ENCODE results near the gene ETV5.

ETV5 gene

GRCh38 chr3:186117521-186118134 is 8.7 kb upstream of the ETV5 start:
- no peak for DNase-seq (ENCODE audit: low read depth)
- TF ChIP-seq, protein P1, sequence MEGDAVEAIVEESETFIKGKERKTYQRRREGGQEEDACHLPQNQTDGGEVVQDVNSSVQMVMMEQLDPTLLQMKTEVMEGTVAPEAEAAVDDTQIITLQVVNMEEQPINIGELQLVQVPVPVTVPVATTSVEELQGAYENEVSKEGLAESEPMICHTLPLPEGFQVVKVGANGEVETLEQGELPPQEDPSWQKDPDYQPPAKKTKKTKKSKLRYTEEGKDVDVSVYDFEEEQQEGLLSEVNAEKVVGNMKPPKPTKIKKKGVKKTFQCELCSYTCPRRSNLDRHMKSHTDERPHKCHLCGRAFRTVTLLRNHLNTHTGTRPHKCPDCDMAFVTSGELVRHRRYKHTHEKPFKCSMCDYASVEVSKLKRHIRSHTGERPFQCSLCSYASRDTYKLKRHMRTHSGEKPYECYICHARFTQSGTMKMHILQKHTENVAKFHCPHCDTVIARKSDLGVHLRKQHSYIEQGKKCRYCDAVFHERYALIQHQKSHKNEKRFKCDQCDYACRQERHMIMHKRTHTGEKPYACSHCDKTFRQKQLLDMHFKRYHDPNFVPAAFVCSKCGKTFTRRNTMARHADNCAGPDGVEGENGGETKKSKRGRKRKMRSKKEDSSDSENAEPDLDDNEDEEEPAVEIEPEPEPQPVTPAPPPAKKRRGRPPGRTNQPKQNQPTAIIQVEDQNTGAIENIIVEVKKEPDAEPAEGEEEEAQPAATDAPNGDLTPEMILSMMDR (IDR thresholded peaks at IDR 0.05; ENCODE audit: low read length, missing control alignments): no peak
- H3K4me3 ChIP-seq (replicated peaks; ENCODE audit: low read depth, low read length): no peak overlapping the region

- DNase-seq (ENCODE audit: low read depth): no peak
- H3K4me3 ChIP-seq (replicated peaks; ENCODE audit: low read depth, low read length): no peak overlapping the region
- TF ChIP-seq, protein P1 (IDR thresholded peaks at IDR 0.05; ENCODE audit: low read length, missing control alignments): no peak
These were observed 6.5 kb upstream of the ETV5 start for GRCh38 chr3:186115239-186115996.

DNA sequence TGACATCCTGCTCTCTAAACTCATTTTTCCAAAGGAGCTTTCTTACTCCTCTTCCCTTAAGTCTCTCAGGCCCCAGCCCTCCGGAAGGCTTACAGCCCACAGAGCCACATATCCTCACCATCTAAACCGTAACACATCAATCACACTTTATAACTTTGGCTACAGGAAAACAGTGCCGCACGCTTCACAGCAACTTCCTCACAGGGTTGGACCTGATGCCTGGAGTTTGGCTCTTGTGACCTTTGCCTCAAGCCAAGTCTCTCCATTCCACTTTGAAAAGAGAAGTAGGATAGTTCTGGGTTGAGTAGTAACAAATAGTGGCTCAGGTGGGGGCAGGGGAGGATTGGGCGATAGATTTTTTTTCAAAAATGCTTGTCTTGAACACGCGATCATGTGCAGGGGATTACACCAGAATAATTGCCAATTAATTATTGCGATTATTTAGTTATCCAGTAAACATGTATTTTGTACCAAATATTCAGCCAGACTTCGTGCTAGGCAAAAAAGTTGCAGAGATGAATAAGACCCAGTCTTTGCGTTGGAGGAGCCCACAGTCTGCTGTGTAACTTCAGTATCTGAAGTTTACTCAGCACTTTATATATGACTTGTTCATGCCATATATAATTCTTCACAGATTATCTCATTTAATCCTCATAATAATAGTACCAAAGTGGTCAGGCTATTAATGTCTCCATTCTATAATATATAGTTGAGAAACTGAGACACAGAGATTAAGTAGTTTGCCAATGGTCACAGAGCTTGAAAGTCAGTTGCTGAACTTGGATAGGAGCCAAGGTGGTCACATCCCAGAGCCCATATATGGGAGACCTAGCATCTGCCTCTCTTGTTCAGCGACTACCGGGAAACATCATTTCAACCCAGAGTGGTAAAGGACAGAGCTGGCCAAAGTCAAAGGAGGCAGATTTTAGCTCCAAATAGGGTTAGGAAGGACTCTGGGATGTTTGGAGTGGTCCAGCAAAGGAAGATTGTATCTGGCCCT is 2.4 kb upstream of the ETV5 start:
- TF ChIP-seq, protein P1 (IDR thresholded peaks at IDR 0.05; ENCODE audit: low read length, missing control alignments): no peak
- no peak for DNase-seq (ENCODE audit: low read depth)
- no peak overlapping the region for H3K4me3 ChIP-seq (replicated peaks; ENCODE audit: low read depth, low read length)

- TF ChIP-seq, protein P1 (IDR thresholded peaks at IDR 0.05; ENCODE audit: low read length, missing control alignments): no peak
- H3K4me3 ChIP-seq (replicated peaks; ENCODE audit: low read depth, low read length): peak overlapping the region; percentile 62
- DNase-seq (ENCODE audit: low read depth): peak; percentile 58
These were observed 1.3 kb upstream of the ETV5 start for GRCh38 chr3:186109897-186110803.

- peak; percentile 67 for DNase-seq (ENCODE audit: low read depth)
- peak overlapping the region; percentile 88 for H3K4me3 ChIP-seq (replicated peaks; ENCODE audit: low read depth, low read length)
- TF ChIP-seq, protein P1 (IDR thresholded peaks at IDR 0.05; ENCODE audit: low read length, missing control alignments): no peak
These were observed 566 bp downstream of the ETV5 start for GRCh38 chr3:186108106-186108940.
